ENCODE measurements around the gene EEPD1.

The EEPD1 gene

GRCh38 chr7:36349626-36350025 lies 196.6 kb downstream of the EEPD1 start (continued):
- TF ChIP-seq ZNF518A (tag by site-specific recombination; conservative IDR thresholded peaks at IDR 0.05; ENCODE audit: low read depth), result no peak
- TF ChIP-seq PRDM6 (tag by site-specific recombination; IDR thresholded peaks at IDR 0.05), result no peak
- no peak for TF ChIP-seq ZNF707 (tag by site-specific recombination; IDR thresholded peaks at IDR 0.05)
- no peak for TF ChIP-seq KLF8 (tag by site-specific recombination; IDR thresholded peaks at IDR 0.05)
- TF ChIP-seq ZNF514 (tag by site-specific recombination; IDR thresholded peaks at IDR 0.05), result no peak
- no peak for TF ChIP-seq ZSCAN18 (tag by site-specific recombination; IDR thresholded peaks at IDR 0.05)
- TF ChIP-seq ZNF138 (tag by site-specific recombination; IDR thresholded peaks at IDR 0.05; ENCODE audit: borderline replicate concordance), result no peak
- TF ChIP-seq ZNF214 (tag by site-specific recombination; IDR thresholded peaks at IDR 0.05; ENCODE audit: borderline replicate concordance), result no peak
